ENCODE data around the gene MOGAT2. TPM values are rescaled to one million over a fixed set of nuclear protein-coding genes. Genes with fewer than 3 reads are reported as not detected.
A peak's percentile ranks its signal among the peaks of the same experiment; 100 is the strongest.

The MOGAT2 gene
- total RNA-seq, 1 donor from 2014 or later = 0.52 TPM

DNA sequence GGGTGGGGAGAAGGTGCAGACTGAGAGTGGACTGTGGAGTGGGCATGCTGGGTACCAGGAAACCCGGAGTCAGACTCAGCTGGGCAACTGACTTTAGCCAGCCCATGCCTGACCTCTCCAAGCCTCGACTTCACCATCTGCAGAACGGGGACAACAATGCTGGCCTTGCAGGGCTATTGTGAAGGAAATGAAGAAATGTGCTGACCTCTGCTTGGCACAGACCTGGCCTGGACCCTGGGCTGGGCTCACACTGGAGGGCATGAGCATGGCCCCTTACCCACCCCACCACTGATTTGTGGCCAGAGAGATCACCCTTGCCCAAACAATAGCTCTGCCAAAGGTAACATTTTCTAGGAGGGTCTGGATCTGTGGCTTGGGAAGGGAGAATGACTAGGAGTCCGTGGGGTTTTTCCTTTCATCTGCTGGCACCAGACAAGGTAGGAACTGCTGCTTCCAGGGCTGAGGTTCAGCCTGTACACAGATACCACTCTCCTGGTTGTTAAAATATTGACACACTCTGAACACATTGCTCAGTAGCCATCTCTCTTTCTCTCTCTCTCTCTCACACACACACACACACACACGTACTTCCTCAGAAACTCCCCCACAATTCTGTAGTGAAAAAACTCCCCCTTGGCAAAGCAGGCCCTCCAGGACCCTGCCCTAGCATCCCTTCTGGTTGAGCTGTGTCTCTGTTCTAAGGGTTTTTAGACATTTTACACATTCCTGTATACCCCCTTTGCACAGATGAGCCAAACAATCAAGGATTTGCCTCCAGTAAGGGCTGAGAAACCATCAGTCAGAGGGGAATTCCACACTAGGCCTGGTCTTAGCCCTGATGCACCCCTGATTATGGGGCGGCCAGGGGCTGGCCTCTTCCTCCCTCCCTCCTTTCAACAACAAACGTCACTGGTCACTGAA, 1.0 kb downstream of the MOGAT2 start:
- H3K4me1 ChIP-seq (ENCODE audit: control insufficient read depth in 3 of 3, insufficient read depth in 3 of 3, low read length in 3 of 3) = peaks cover 11 to 13% (median 13%) of the 10 kb centered on the region in 3 donors
- H3K9ac ChIP-seq (ENCODE audit: low read depth in 1 of 3, low read length in 3 of 3) = no peak overlapping the region
- H3K4me3 ChIP-seq (ENCODE audit: low read length in 3 of 3) = no peak overlapping the region
- H3K27ac ChIP-seq (ENCODE audit: low read depth, low read length) = no peak overlapping the region
- no peaks in the 10 kb centered on the region for H3K36me3 ChIP-seq (ENCODE audit: control insufficient read depth in 3 of 3, insufficient read depth in 3 of 3, low read length in 3 of 3)
- no peaks in the 10 kb centered on the region for H3K9me3 ChIP-seq (ENCODE audit: control insufficient read depth in 3 of 3, low read length in 3 of 3)
- H3K27me3 ChIP-seq (ENCODE audit: control insufficient read depth in 3 of 3, insufficient read depth in 3 of 3, low read length in 3 of 3) = no peaks in the 10 kb centered on the region

DNA sequence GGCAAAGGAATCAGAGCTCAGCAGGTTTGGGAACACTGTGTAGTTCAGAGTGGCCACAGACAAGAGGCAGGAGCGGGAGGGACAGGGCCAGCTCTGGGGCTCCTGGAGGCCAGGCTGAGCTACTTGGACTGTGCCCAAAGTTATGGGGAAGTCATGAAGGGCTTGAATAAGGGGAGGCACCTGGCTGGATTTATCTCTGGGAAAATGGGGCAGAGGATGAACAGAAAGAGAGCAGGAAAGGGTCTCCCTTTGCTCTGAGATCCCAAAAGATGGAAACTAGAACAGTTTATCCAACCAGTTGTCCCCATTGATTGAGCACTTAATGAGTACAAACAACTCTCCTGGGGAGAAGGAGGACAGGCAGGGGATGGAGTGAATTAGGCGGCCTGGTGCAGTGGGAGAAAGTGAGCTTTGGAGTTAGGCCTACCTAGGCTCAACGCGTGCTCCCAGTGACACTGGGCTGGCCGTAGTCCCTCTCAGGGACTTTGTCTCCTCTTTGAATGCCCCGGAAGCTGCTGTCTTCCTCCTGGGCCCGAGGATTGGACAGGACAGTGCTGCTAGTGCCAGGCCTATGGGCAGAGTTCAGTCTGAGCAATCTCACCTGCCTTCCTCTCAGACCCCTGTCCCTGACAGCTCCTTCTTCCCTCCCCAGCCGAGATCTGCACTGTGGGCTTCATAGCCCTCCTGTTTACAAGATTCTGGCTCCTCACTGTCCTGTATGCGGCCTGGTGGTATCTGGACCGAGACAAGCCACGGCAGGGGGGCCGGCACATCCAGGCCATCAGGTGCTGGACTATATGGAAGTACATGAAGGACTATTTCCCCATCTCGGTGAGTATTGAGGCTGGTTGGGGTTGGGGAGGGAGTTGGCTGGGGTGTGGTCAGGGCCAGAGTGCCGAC, 2.0 kb downstream of the MOGAT2 start:
- Histone ChIP-seq H3K4me3 (ENCODE audit: low read length in 3 of 3) (no peak overlapping the region), H3K9me3 (ENCODE audit: control insufficient read depth in 3 of 3, low read length in 3 of 3) (no peaks in the 10 kb centered on the region), H3K27ac (ENCODE audit: low read depth, low read length) (no peak overlapping the region), H3K27me3 (ENCODE audit: control insufficient read depth in 3 of 3, insufficient read depth in 3 of 3, low read length in 3 of 3) (no peaks in the 10 kb centered on the region), H3K9ac (ENCODE audit: low read depth in 1 of 3, low read length in 3 of 3) (peak overlapping the region in 1 of 3 donors; percentile 57), H3K4me1 (ENCODE audit: control insufficient read depth in 3 of 3, insufficient read depth in 3 of 3, low read length in 3 of 3) (peaks cover 11 to 13% (median 13%) of the 10 kb centered on the region in 3 donors), H3K36me3 (ENCODE audit: control insufficient read depth in 3 of 3, insufficient read depth in 3 of 3, low read length in 3 of 3) (no peaks in the 10 kb centered on the region)

DNA sequence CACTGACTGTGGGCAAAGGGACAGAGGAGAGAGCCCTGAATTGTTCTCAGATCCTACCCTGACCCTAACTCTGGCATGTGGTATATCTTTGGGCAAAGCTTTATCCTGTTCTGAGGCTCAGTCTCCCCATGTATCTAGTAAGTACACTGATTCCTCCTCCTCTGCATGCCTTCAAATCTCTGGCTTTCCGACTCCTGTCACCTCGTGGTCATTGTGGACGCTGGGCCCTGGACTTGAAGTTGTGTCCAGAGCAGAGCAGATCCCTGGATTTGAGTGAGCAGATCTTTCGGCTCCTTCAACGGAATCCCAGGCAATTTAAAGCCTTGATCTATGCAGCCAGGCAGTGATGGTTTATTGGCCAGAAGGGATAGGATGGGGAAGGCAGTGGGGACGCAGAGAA, 3.0 kb downstream of the MOGAT2 start:
- no peaks in the 10 kb centered on the region for H3K27me3 ChIP-seq (ENCODE audit: control insufficient read depth in 3 of 3, insufficient read depth in 3 of 3, low read length in 3 of 3)
- no peak overlapping the region for H3K9ac ChIP-seq (ENCODE audit: low read depth in 1 of 3, low read length in 3 of 3)
- H3K36me3 ChIP-seq (ENCODE audit: control insufficient read depth in 3 of 3, insufficient read depth in 3 of 3, low read length in 3 of 3) = no peaks in the 10 kb centered on the region
- peaks cover 11 to 13% (median 13%) of the 10 kb centered on the region in 3 donors for H3K4me1 ChIP-seq (ENCODE audit: control insufficient read depth in 3 of 3, insufficient read depth in 3 of 3, low read length in 3 of 3)
- no peaks in the 10 kb centered on the region for H3K9me3 ChIP-seq (ENCODE audit: control insufficient read depth in 3 of 3, low read length in 3 of 3)
- no peak overlapping the region for H3K4me3 ChIP-seq (ENCODE audit: low read length in 3 of 3)
- H3K27ac ChIP-seq (ENCODE audit: low read depth, low read length) = no peak overlapping the region

DNA sequence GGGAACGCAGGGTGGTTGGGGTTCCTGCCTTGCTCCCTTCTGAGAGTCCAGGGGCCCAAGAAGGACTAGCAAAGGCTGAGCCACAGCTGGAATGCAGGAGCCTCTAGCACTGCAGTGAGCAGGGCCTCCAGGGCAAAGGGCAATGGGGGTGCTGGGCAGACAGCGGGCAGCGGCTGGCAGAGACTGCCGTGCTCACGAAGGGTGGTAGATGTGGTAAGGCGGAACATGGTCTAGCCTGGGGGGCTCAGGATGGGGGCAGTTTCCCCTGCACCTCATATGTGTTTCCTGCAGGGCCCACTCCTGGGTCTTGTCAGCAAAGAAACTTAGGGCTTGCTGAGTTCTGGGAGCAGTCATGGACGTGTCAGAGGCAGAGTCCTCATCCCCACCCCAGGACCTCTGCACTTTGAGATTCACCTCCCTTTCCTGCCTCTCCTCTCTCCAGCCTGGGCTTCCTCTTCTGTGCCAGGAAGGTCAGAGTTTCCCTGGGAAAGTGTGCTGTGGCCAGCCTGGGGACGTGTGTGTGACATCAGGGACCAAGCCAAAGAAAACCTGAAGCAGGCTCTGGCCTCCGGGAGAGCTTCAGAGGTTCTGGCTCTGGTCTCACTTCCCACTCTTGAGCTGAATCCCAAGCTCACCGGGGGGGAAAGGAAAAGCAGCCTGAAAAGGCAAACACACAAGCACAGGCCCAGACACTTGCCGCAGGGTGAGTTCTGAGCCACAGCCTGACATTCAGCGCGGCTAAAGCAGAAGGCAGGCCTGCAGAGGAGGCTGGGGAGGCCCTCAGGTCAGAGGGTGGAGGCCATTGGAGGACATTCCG, 4.4 kb downstream of the MOGAT2 start:
- Histone ChIP-seq H3K9ac (ENCODE audit: low read depth in 1 of 3, low read length in 3 of 3) (peak overlapping the region in 1 of 3 donors; percentile 16), H3K36me3 (ENCODE audit: control insufficient read depth in 3 of 3, insufficient read depth in 3 of 3, low read length in 3 of 3) (no peaks in the 10 kb centered on the region), H3K27ac (ENCODE audit: low read depth, low read length) (no peak overlapping the region), H3K4me3 (ENCODE audit: low read length in 3 of 3) (no peak overlapping the region), H3K9me3 (ENCODE audit: control insufficient read depth in 3 of 3, low read length in 3 of 3) (no peaks in the 10 kb centered on the region), H3K27me3 (ENCODE audit: control insufficient read depth in 3 of 3, insufficient read depth in 3 of 3, low read length in 3 of 3) (no peaks in the 10 kb centered on the region), H3K4me1 (ENCODE audit: control insufficient read depth in 3 of 3, insufficient read depth in 3 of 3, low read length in 3 of 3) (peaks cover 11 to 14% (median 13%) of the 10 kb centered on the region in 3 donors)

DNA sequence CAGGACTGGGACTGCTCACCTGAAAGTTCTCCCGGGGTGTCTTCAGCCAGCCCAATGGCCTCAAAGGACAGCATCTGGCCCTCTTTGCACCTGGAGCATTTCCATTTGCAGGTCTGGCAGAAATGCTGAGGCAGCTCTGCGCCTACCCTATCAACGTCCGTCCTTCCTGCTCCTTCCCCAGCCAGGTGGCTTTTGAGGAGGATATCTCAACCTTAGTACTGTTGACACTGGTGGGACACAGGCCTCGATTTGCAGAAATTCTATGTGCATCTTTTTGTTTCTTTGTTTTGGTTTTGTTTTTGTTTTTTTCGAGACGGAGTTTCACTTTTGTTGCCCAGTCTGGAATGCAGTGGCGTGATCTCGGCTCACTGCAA, 5.0 kb downstream of the MOGAT2 start:
- Histone ChIP-seq H3K4me1 (ENCODE audit: control insufficient read depth in 3 of 3, insufficient read depth in 3 of 3, low read length in 3 of 3) (peaks cover 11 to 14% (median 12%) of the 10 kb centered on the region in 3 donors), H3K9me3 (ENCODE audit: control insufficient read depth in 3 of 3, low read length in 3 of 3) (no peaks in the 10 kb centered on the region), H3K36me3 (ENCODE audit: control insufficient read depth in 3 of 3, insufficient read depth in 3 of 3, low read length in 3 of 3) (no peaks in the 10 kb centered on the region), H3K9ac (ENCODE audit: low read depth in 1 of 3, low read length in 3 of 3) (peak overlapping the region in 1 of 3 donors; percentile 16), H3K27me3 (ENCODE audit: control insufficient read depth in 3 of 3, insufficient read depth in 3 of 3, low read length in 3 of 3) (no peaks in the 10 kb centered on the region), H3K4me3 (ENCODE audit: low read length in 3 of 3) (no peak overlapping the region), H3K27ac (ENCODE audit: low read depth, low read length) (no peak overlapping the region)

DNA sequence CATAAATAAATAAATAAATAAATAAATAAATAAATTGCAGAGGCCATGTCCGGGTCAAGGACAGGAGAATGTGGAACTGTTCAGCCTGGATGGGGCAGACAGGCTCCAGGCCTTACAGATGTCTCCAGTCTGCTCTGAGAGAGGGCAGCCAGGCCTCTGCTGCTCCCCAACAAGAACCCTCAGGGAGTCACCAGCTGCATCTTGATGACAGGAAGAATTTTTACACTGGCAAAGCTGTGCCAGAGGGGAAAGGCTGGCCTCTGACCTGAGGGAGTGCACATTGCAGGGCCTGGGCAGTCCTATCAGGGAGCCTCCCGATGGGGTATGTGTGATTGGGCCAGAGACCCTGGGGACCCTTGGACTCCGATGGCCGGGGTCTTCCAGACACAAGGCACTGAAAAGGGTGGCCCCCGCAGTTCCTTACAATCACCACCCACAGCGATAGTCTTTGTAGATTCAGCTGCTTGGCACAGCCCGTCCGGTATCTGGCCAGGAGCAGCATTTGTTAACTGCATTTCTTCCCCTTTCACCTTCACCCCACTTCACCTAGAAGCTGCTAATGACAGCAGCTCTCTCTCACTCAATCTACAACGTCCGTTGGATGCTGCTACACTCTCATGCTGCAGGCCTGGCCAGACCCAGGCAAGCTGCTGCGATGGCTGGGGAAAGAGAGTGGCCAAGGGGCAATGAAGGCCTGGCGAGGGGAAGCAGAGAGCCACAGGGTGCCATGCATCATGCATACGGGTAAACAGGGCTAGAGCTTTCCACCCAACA, 8.1 kb downstream of the MOGAT2 start:
- H3K27ac ChIP-seq (ENCODE audit: low read depth, low read length) = no peak overlapping the region
- H3K4me3 ChIP-seq (ENCODE audit: low read length in 3 of 3) = no peak overlapping the region
- no peaks in the 10 kb centered on the region for H3K9me3 ChIP-seq (ENCODE audit: control insufficient read depth in 3 of 3, low read length in 3 of 3)
- H3K27me3 ChIP-seq (ENCODE audit: control insufficient read depth in 3 of 3, insufficient read depth in 3 of 3, low read length in 3 of 3) = no peaks in the 10 kb centered on the region
- no peaks in the 10 kb centered on the region for H3K36me3 ChIP-seq (ENCODE audit: control insufficient read depth in 3 of 3, insufficient read depth in 3 of 3, low read length in 3 of 3)
- peaks cover 0 to 5% (median 0%) of the 10 kb centered on the region in 3 donors for H3K4me1 ChIP-seq (ENCODE audit: control insufficient read depth in 3 of 3, insufficient read depth in 3 of 3, low read length in 3 of 3)
- no peak overlapping the region for H3K9ac ChIP-seq (ENCODE audit: low read depth in 1 of 3, low read length in 3 of 3)

DNA sequence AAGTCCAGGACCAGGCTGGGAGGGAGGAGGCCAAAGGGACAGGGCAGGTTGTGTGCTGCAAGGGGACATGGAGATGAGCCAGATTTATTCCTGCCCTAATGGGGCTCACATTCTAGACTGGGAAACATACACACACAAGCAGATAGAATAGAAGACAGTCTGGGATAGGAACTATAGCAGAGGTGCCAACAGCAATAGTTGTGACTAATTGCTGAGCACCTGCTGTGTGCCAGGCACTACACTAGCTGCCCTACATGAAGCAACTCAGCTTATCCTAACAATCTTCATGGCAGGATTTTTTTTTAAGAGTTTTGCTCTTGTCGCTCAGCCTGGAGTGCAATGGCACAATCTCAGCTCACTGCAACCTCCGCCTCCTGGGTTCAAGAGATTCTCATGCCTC, 11.4 kb downstream of the MOGAT2 start:
- Histone ChIP-seq H3K4me1 (ENCODE audit: control insufficient read depth in 3 of 3, insufficient read depth in 3 of 3, low read length in 3 of 3) (peaks cover 5 to 15% (median 7%) of the 10 kb centered on the region in 3 donors), H3K9ac (ENCODE audit: low read depth in 1 of 3, low read length in 3 of 3) (no peak overlapping the region), H3K27ac (ENCODE audit: low read depth, low read length) (no peak overlapping the region), H3K27me3 (ENCODE audit: control insufficient read depth in 3 of 3, insufficient read depth in 3 of 3, low read length in 3 of 3) (no peaks in the 10 kb centered on the region), H3K4me3 (ENCODE audit: low read length in 3 of 3) (no peak overlapping the region), H3K36me3 (ENCODE audit: control insufficient read depth in 3 of 3, insufficient read depth in 3 of 3, low read length in 3 of 3) (no peaks in the 10 kb centered on the region), H3K9me3 (ENCODE audit: control insufficient read depth in 3 of 3, low read length in 3 of 3) (no peaks in the 10 kb centered on the region)

DNA sequence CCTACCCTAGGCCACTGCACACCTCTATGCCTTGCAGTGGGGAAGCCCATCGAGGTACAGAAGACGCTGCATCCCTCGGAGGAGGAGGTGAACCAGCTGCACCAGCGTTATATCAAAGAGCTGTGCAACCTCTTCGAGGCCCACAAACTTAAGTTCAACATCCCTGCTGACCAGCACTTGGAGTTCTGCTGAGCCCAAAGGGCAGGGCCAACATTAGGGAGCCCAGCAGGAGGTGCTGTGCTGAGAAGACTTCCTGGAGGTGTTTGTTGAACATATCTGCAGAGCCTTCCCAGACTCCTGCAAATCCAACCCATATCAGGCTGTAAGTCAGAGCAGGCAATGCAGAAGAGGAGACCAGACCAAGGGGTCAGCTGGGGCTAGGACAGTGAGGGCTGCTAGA, 13.5 kb downstream of the MOGAT2 start:
- no peak overlapping the region for H3K4me3 ChIP-seq (ENCODE audit: low read length in 3 of 3)
- no peaks in the 10 kb centered on the region for H3K9me3 ChIP-seq (ENCODE audit: control insufficient read depth in 3 of 3, low read length in 3 of 3)
- H3K27me3 ChIP-seq (ENCODE audit: control insufficient read depth in 3 of 3, insufficient read depth in 3 of 3, low read length in 3 of 3) = no peaks in the 10 kb centered on the region
- H3K9ac ChIP-seq (ENCODE audit: low read depth in 1 of 3, low read length in 3 of 3) = no peak overlapping the region
- peaks cover 16 to 33% (median 22%) of the 10 kb centered on the region in 3 donors for H3K4me1 ChIP-seq (ENCODE audit: control insufficient read depth in 3 of 3, insufficient read depth in 3 of 3, low read length in 3 of 3)
- H3K27ac ChIP-seq (ENCODE audit: low read depth, low read length) = no peak overlapping the region
- no peaks in the 10 kb centered on the region for H3K36me3 ChIP-seq (ENCODE audit: control insufficient read depth in 3 of 3, insufficient read depth in 3 of 3, low read length in 3 of 3)

DNA sequence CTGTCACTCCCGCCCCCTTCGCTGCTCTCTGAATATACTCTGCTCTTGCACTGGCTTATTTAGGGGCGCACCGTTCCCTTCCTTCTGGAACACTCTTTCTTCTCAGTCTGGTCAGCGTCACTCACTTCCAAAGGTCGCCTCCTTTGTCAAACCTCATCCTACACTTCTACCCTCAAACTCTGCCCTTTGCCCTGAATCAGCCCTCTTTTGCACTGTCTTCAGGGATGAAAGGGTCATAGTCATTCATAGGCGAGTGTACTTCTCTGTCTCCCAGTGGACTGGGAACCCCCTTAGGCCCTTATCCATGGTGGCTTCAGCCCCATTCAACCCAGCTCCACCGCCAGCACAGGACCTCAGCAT, 15.4 kb downstream of the MOGAT2 start:
- Histone ChIP-seq H3K4me3 (ENCODE audit: low read length in 3 of 3) (no peak overlapping the region), H3K27me3 (ENCODE audit: control insufficient read depth in 3 of 3, insufficient read depth in 3 of 3, low read length in 3 of 3) (no peaks in the 10 kb centered on the region), H3K9me3 (ENCODE audit: control insufficient read depth in 3 of 3, low read length in 3 of 3) (no peaks in the 10 kb centered on the region), H3K36me3 (ENCODE audit: control insufficient read depth in 3 of 3, insufficient read depth in 3 of 3, low read length in 3 of 3) (no peaks in the 10 kb centered on the region), H3K27ac (ENCODE audit: low read depth, low read length) (no peak overlapping the region), H3K9ac (ENCODE audit: low read depth in 1 of 3, low read length in 3 of 3) (peak overlapping the region in 1 of 3 donors; percentile 25), H3K4me1 (ENCODE audit: control insufficient read depth in 3 of 3, insufficient read depth in 3 of 3, low read length in 3 of 3) (peaks cover 16 to 32% (median 22%) of the 10 kb centered on the region in 3 donors)
